GM12801 (cell line): Measurements from ENCODE around the gene FRMD7.

ENCODE experiments used
- CTCF ChIP-seq: IDR thresholded peaks from one replicate; pipeline ENCODE4 v1.5.1; 2011; ENCODE audit warnings: control low read depth; ENCODE audit not compliant: insufficient read length; ENCODE audit errors: extremely low read depth

FRMD7 gene

GRCh38 chrX:132046533-132046932 is 81.3 kb downstream of the FRMD7 start:
- no peak for TF ChIP-seq CTCF

- TF ChIP-seq CTCF: no peak
Measured at GRCh38 chrX:132045456-132045855, 82.4 kb downstream of the FRMD7 start.

GRCh38 chrX:132044953-132045352 is 82.9 kb downstream of the FRMD7 start:
- TF ChIP-seq CTCF: no peak

- TF ChIP-seq CTCF: no peak
Measured at GRCh38 chrX:132043977-132044376, 83.8 kb downstream of the FRMD7 start.

GRCh38 chrX:132041015-132041414 is 86.8 kb downstream of the FRMD7 start:
- TF ChIP-seq CTCF: no peak

- no peak for TF ChIP-seq CTCF
Measured at GRCh38 chrX:132040066-132040465, 87.8 kb downstream of the FRMD7 start.

GRCh38 chrX:132037479-132037993 is 90.3 kb downstream of the FRMD7 start:
- TF ChIP-seq CTCF: no peak

- no peak for TF ChIP-seq CTCF
Measured at GRCh38 chrX:132034648-132035047, 93.2 kb downstream of the FRMD7 start.
